GM08714 (cell line): ENCODE measurements around the gene GPR162.

Experiments used
- H3K4me3 ChIP-seq: fragments of 200-500 bp; sonication (Bioruptor generic); 2 replicates; pipeline ENCODE4 v1.5.1; 2014; ENCODE audit warnings: mild to moderate bottlenecking, low read length, inconsistent platforms
- ZNF274 ChIP-seq: IDR thresholded peaks from 2 replicates; pipeline ENCODE4 v1.6.1; 2012; ENCODE audit warnings: mild to moderate bottlenecking, low read depth, low read length

The GPR162 gene

GRCh38 chr12:6821591-6822425 is at the start of gene GPR162:
Gene GPR162 (plus strand): TSS chr12:6821821. CDS start chr12:6823899, 2,078 bp downstream.
- no peak for TF ChIP-seq ZNF274

DNA sequence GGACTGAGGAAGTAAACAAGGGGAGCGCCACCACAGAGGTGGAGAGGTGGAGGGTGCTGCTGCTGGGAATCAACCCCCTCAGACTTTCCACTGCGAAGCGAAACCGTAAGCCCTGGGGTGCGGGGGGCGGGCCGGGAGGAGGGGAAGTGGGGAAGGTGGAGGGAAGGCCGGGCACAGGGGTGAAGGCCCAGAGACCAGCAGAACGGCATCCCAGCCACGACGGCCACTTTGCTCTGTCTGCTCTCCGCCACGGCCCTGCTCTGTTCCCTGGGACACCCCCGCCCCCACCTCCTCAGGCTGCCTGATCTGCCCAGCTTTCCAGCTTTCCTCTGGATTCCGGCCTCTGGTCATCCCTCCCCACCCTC is 49.3 kb upstream of the GPR162 start, which contains the start of gene LAG3:
LAG3 (plus strand) TSS at position 190 of the 365 bp plus-strand sequence. CDS start 333 bp downstream, outside the sequence.
- no peak for TF ChIP-seq ZNF274
- no peak within 1 kb of the TSS for H3K4me3 ChIP-seq

More at GRCh38 chr12:6821591-6822425, at the start of gene GPR162:
- H3K4me3 ChIP-seq = no peak within 1 kb of the TSS

DNA sequence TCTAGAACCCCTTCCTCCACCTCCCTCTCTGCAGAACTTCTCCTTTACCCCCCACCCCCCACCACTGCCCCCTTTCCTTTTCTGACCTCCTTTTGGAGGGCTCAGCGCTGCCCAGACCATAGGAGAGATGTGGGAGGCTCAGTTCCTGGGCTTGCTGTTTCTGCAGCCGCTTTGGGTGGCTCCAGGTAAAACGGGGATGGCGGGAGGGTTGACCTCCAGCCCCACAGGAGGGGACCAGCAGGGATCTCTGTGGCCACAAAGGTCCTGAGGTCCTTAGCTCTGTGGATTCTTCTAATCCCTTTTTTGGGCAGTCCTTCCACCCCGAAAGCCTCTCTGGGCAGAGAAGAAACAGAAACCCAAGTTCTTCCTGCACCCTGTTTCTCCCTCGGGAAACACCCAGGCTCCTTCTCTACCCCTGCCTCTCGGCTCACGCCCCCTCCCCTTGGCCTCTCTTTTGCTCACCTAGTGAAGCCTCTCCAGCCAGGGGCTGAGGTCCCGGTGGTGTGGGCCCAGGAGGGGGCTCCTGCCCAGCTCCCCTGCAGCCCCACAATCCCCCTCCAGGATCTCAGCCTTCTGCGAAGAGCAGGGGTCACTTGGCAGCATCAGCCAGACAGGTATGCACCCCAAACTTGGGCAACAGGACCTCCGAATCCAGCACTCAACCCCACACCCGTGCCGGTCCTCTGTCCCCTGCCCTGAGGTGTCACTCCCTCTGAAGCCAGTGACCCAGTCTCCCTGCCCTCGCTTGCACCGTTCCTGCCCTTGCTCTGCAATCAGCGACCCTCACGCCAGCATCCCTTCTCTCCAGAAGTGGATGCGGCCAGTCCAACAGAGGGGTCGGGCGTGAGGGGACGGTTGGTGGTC is 48.7 kb upstream of the GPR162 start:
- H3K4me3 ChIP-seq = no peak overlapping the region

DNA sequence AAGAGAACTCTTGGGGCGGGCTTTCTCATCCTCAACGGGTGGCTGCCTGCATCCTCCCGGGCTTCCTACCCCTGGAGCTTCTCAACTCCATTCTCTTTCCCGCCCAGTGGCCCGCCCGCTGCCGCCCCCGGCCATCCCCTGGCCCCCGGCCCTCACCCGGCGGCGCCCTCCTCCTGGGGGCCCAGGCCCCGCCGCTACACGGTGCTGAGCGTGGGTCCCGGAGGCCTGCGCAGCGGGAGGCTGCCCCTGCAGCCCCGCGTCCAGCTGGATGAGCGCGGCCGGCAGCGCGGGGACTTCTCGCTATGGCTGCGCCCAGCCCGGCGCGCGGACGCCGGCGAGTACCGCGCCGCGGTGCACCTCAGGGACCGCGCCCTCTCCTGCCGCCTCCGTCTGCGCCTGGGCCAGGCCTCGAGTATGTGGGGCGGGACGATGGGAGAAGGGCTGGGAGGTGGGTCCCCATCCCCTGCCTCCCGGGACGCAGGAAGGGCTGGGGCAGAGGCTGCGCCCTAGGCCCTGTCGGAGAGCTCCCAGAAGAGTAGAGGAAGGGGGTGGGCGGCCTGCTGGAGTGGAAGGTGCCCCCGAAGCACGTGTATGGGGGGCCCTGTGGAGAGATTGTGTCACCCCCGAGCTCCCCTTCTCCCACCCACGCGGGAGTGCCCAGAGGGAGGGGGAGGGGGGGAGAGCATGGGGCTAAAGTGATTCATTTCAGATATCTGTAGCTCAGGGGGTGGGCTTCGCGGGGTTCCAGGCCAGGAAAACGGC is 47.9 kb upstream of the GPR162 start:
- TF ChIP-seq ZNF274 = no peak
- no peak overlapping the region for H3K4me3 ChIP-seq

More for the DNA sequence above, 48.7 kb upstream of the GPR162 start:
- no peak for TF ChIP-seq ZNF274

DNA sequence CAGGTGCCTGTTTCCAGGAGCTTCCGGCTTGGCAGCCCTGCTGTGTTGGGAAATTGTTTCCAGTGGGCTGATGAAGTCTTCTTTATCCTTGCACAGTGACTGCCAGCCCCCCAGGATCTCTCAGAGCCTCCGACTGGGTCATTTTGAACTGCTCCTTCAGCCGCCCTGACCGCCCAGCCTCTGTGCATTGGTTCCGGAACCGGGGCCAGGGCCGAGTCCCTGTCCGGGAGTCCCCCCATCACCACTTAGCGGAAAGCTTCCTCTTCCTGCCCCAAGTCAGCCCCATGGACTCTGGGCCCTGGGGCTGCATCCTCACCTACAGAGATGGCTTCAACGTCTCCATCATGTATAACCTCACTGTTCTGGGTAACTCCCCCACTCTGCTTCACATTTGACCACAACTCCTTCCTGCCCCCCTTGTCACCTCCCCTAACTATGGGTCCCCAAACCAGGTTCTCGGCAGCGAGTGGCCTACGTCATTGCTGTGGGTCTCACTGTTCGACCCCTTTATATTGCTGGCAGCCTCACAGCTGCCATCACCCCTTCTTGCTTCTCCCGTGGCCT is 47.0 kb upstream of the GPR162 start:
- no peak overlapping the region for H3K4me3 ChIP-seq
- TF ChIP-seq ZNF274 = no peak

DNA sequence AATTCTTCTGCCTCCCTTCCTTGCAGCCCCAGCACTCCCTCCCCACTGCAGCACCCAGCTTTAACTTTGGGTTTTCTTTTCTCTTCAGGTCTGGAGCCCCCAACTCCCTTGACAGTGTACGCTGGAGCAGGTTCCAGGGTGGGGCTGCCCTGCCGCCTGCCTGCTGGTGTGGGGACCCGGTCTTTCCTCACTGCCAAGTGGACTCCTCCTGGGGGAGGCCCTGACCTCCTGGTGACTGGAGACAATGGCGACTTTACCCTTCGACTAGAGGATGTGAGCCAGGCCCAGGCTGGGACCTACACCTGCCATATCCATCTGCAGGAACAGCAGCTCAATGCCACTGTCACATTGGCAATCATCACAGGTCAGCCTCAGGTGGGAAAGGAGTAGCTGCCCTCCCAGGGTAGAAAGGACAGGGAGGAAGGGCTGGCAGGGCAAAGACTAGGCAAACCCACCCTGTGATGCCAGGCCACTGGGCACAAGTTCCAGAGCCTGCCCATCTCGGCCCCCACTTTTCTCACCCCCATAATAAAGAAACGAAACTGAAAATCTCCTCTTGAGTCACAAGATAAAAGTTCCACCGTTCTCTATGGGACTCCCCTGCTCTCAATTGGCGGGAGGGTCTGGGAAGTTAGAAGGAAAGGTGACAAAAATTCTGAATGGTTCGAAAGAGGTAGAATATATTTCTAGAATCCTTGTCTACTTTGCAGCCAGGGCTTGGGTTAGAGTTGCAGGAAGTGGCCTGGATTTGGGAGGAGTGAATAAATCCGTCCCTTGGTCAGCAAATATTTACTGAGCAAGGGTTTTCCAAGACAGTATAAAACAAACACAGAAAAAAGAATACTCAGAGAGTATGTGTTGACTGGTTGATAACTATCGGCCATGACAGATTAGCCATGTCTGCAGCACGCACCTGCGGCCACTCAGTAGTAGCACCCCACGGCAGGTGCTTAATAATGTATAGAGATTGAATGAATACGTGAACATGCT is 46.1 kb upstream of the GPR162 start:
- no peak for TF ChIP-seq ZNF274
- H3K4me3 ChIP-seq = no peak overlapping the region

DNA sequence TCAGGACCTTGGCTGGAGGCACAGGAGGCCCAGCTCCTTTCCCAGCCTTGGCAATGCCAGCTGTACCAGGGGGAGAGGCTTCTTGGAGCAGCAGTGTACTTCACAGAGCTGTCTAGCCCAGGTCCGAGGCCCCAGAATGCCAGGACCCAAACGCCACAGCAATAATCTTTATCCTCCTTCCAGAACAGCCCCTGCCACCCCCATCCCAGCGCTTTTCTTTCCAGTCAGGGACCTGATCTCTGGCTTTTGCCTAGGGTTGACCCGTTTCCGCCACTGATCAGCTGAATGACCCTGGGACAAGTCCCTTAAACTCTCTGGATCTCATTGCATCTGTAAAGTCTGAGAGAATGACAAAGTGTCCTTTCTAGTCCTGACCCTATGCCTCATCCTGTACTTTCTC is 44.2 kb upstream of the GPR162 start:
- no peak for TF ChIP-seq ZNF274
- no peak overlapping the region for H3K4me3 ChIP-seq

- H3K4me3 ChIP-seq = peak overlapping the region; percentile 2; the same call in 1 of the 2 replicates
These were observed 43.4 kb upstream of the GPR162 start for GRCh38 chr12:6778217-6778573.

DNA sequence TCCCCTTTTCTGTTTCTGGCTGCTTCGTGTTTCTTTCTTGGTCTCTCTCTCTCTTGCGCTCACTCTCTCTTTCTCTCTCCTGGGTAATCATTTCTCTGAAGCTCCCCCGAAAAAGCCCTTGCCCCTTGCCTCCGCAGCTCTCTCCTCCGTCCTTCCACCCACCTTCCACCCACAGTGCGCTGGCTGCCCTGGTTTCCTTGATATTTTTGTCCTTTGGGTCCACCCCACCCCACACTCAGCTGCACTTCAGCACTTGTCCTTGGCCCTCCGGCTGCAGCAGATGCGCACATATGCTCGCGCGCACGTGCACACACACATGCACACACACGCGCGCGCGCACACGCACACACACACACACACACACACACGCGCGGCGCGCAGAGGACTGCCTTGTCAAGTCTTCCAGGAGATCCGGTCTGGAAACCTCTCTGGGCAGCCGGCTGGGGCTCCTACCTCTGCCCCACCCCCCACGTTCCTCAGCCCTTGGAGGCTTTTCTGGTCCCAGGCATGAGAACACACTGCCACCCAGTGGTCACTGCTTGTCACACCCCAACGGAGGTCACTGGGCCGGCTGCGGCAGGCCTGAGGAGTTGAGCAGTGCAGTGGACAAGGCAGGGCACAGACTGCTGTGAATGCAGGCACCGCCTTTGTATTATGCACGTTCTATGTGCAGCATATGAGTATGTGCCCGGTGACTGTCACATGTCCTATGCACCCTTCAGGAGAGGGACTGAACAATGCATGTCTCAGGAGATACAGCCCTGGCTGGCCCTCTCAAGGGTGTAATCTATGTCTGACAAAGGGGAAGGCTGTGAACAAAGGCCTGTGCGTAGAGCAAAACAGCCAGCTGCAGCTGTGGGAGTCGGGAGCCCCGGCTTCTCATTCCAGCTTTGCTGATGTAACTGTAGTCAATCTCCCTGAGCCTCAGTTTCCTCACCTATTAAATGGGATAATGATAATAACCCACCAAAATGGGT is 42.8 kb upstream of the GPR162 start:
- peak overlapping the region; percentile 2; the same call in 1 of the 2 replicates for H3K4me3 ChIP-seq
- TF ChIP-seq ZNF274 = no peak

More at GRCh38 chr12:6778217-6778573, 43.4 kb upstream of the GPR162 start:
- no peak for TF ChIP-seq ZNF274

GRCh38 chr12:6779708-6780432 is 41.8 kb upstream of the GPR162 start:
- no peak for TF ChIP-seq ZNF274
- no peak overlapping the region for H3K4me3 ChIP-seq

- no peak for TF ChIP-seq ZNF274
- no peak overlapping the region for H3K4me3 ChIP-seq
These were observed 41.0 kb upstream of the GPR162 start for GRCh38 chr12:6780573-6780972.
